Non-pigmented ciliary epithelial cell (primary cell): ENCODE measurements around the gene PARD6A.

ENCODE experiments used
- DNase-seq: peaks from one replicate; pipeline ENCODE4 v3.0.0-alpha.2; 2010; ENCODE audit warnings: low read depth

The PARD6A gene

DNA sequence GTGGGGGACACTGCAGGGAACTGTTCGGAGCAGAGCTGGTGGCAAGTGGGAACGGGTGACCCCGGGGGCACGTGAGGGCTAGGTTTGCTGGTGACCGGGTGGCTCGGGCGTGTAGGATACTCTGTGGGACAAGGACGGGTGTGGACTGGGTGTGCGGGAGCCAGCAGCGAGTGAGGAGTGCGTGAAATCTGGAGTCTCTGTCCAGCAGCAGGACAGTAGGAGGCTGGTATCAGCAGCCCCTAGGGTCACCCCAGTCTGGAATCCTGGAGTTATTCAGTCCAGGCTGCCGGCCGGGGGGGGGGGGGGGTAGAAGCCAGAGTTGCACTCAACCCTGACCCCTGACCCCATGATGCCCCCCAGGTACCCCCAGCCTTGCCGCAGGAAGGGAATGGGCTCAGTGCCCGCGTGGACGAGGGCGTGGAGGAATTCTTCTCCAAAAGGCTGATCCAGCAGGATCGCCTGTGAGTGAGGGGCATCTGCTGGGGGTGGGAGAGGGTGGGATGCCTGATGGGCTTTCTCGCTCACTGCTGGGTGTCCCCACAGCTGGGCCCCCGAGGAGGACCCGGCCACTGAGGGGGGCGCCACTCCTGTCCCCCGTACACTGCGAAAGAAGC lies 6.9 kb upstream of the PARD6A start:
- no peak for DNase-seq

- no peak for DNase-seq
These were observed 6.3 kb upstream of the PARD6A start for GRCh38 chr16:67654403-67654911.

DNA sequence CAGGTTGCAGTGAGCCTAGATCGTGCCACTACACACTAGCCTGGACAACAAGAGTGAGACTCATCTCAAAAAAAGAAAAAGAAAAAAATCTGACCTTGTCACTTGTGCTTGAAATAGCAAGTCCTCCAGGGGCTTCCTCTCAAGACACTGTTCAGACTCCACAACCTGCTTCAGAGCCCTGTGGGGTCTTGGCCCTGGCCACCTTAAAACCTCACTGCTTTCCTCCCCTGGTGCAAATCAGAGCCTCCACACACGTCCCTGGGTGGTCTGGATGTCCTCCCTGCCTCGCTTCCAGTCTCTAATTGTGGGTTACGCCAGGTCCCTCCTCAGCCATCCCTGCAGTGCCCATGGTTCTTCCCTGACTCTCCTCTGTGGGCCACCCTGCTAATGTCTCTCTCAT lies 5.4 kb upstream of the PARD6A start:
- DNase-seq = no peak

DNA sequence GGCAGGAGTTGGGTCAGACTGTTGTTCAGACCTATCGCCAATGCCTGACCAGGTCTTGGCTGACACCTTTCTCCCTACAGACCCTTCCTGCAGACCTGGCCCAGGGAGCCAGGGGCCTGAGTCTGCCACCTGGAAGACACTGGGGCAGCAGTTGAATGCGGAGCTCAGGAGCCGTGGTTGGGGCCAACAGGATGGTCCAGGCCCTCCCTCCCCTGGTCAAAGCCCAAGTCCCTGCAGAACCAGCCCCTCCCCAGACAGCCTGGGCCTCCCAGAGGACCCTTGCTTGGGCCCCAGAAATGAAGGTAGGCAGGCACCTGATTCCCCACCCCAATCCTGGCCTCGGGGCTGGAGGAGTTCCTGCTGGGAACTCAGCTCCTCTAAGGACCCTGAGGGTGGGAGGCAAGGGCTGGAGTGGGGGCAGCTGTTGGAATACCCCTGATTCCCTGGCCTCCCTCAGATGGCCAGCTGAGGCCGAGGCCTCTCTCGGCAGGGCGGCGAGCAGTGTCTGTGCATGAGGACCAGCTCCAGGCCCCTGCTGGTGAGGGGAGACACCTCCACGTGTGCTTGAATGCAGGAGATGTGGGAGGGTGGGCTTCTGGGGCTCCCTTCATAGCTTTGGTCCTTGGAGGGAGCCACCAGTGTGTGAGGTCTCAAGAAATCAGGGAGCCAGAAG lies 4.3 kb upstream of the PARD6A start:
- no peak for DNase-seq

DNA sequence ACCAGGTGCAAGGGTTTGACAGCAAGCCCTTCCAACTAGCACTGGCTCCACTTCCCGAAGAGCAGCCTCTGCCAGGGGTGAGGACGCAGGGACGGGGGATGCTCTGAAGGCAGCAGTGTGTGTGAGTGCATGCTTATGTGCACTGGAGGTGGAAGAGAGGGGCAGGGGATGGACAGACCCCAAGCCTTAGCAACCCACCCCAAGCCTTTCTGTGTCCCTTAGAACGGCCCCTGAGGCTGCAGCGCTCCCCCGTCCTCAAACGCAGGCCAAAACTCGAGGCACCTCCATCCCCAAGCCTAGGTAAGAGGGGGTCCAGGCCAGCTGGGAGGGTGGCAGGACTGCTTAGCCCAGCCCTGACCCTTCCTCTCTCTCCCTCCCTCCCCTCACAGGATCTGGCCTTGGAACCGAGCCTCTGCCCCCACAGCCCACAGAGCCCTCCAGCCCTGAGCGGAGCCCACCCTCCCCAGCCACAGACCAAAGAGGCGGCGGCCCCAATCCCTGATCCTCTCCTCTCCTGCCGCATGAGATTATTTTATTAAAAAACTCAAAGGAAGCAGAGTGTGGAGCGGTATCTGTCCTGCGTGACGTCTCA lies 3.6 kb upstream of the PARD6A start:
- DNase-seq = no peak

GRCh38 chr16:67657751-67658518 lies 2.8 kb upstream of the PARD6A start:
- DNase-seq = no peak

DNA sequence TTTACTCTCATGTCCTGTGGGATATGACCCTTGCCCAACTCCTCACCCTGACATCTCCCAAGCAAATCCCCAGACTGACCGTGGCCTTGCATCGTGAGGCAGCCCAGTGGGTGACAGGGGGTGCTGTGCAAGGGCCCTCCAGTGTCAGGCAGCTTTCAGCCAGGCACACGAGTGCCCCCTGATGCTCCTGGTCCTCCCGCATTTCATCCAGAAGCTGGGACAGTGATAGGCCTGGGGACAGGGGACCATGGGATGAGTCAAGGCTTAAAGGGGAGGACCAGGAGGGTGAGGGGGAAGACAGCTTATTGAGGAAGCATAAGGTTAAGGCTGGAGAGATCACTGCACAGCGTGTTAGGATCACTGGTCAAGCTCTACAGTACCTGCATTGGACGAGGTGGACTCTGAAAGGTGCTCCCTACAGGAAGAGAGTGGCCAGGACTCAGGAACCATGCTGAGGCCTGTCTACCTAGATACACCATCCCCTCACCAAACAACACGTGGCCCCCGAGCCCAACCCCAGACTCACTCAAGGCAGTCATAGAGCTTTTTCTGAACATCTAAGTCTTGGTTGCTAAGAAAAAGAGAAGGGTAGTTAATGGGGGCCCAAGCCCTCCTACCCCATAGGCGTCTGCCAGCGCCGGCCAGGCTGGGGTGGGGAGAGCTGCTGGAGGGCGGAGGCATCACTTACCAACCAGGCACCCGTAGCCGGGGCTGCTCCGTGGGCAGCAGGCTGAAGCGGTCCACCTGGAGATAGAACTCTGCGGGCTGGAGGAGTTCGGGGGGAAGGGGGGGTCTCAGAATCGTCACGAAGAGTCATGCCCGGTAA lies 1.7 kb upstream of the PARD6A start:
- DNase-seq = no peak

DNA sequence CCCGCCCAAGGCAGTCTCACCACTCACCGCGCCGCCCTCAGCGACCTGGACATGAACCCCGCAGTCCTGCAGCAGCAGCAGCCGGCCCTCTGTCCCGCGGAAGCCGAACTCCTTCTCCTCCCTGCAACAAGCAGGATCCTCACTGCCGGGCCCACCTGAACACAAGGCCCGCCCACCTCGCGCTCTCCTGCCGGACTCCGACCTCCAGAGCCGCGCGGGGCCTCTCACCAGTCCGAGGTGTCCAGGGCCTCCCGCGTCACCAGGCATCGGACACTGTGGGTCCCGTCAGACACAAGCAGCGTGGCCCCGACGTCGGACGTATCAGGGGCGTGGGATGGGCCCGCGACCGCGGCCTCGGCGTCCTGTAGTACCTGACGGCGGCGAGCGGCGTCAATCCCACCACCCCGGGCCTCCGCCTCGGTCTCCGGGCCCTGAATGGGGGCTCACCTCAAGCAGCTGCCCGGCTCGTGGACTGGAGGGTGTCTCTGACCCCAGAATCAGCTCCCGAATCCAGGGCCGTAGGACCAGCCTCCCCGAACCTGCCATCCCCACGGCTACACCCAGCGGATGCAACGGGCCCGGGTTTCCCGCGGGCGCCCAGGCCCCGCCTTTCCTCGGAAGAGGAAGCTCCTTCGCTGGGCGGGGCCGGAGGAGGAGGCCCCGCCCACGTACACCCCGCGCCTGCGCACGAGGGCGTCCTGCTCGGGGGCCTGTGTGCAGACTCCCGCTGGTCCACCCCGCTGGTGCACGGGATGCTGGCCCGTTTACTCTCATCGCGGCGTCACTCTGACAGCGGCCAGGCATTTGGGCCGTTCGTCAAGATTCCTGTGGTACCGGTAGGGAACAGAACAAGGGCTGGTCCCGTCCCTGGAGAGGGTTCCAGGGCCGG lies 841 bp upstream of the PARD6A start, which contains the start of gene ACD:
TSS of gene ACD (minus strand) at position 586 of the 889 bp plus-strand sequence. CDS start at position 546, 40 bp downstream.
- no peak for DNase-seq

GRCh38 chr16:67661101-67661761 lies 471 bp downstream of the PARD6A start:
- no peak for DNase-seq

GRCh38 chr16:67661886-67662652 lies 1.3 kb downstream of the PARD6A start:
- no peak for DNase-seq

- DNase-seq = no peak
These were observed 1.9 kb downstream of the PARD6A start for GRCh38 chr16:67662653-67663010.

DNA sequence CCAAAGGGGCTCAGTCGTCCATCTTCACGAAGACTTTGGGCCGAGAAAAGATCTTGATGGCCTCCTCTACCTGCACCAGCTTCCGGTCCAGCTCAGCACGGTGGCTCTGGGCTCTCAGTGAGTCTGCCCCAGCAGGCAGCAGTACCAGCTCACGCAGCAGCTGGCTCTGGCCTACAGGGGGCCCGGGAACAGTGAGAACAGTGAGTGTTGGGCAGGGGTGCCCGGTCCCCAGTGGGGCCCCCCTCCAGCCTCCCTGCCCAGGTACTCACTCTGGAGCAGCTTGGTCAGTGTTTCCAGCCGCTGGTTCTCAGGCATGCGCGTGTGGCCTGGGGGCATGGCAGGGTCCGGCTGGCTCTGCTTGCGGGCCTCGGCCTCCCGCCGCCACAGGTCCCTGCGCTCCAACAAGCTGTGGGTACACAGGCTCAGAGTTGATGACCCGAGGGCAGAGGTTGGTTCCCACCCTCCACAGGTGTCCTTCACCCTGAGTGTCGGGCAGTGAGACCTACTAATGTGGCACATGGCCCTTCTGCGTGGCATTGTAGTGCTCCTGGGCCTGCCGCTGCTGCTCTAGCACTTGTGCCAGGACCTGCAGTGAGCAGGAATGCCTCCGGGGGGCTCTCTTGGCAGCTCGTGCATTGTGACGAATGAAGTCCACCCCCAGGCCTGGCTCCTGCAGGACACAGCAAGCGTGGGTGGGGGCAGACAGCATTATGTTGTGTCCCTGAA lies 2.6 kb downstream of the PARD6A start:
- DNase-seq = no peak

DNA sequence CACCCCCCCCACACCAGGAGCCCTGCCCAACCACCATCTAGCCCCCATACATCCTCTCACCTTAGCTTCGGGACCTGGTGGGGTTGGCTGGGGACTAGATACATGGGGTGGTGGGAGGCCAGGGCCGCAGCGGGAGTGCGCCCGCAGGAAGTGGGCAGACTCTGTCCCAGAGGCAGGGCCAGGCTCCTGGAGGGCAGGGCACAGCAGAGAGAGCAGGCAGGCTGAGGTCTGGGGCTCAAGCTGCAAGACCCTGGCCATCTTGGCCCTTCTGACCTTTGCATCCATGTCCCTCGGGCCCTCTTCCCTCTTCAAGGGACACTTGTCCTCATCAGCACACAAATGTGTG lies 3.1 kb downstream of the PARD6A start:
- DNase-seq = no peak

GRCh38 chr16:67664258-67664657 lies 3.5 kb downstream of the PARD6A start:
- no peak for DNase-seq

- DNase-seq = no peak
These were observed 4.1 kb downstream of the PARD6A start for GRCh38 chr16:67664871-67665270.

DNA sequence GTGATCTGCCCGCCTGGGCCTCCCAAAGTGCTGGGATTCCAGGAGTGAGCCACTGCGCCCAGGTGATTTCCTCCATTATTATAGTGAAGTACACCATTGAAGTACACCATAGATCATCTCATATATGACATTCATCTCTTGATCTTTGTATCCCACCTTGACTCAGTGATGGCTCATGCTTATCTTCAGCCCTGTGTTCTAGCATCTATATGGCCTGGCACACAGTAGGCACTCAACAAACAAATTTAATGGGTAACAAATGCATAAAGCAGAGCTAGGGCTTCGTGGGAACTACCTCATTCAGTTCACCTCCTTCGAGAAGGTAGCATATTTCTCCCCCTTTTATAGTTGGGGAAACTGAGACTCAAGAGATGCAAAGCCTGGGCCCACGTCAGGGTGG lies 4.8 kb downstream of the PARD6A start:
- no peak for DNase-seq

DNA sequence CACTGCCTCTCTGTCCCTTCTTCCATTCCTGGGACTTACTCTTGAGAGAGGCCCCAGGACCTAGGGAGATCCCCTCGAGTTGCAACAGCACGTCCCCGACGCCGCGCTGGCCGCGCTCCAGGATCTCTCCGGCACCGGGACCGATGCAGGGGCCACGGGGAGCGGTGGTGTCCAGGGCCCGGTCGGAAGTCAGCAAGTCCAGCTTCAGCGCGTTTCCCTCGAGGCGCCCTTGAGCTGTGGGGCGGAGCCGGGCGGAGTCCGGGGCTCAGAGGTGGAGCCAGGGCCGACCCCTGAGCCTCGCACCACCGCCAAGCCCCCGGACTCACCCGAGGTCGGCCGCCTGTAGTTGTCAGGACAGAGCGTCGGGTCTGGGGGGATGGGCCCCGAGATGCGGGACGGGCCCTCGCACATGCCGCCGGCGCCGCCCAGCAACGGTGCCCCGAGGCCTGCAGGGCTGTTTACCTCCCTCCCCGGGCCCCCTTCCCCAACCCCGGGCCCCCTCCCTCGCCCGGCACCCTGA lies 5.3 kb downstream of the PARD6A start:
- DNase-seq = no peak
